ENCODE measurements around the gene ATXN7L1.
"Not testable (repeated sequence)": the region's sequence is repeated elsewhere in the genome, so short reads cannot be mapped to it uniquely, and the experiment has no call there.

Gene ATXN7L1

DNA sequence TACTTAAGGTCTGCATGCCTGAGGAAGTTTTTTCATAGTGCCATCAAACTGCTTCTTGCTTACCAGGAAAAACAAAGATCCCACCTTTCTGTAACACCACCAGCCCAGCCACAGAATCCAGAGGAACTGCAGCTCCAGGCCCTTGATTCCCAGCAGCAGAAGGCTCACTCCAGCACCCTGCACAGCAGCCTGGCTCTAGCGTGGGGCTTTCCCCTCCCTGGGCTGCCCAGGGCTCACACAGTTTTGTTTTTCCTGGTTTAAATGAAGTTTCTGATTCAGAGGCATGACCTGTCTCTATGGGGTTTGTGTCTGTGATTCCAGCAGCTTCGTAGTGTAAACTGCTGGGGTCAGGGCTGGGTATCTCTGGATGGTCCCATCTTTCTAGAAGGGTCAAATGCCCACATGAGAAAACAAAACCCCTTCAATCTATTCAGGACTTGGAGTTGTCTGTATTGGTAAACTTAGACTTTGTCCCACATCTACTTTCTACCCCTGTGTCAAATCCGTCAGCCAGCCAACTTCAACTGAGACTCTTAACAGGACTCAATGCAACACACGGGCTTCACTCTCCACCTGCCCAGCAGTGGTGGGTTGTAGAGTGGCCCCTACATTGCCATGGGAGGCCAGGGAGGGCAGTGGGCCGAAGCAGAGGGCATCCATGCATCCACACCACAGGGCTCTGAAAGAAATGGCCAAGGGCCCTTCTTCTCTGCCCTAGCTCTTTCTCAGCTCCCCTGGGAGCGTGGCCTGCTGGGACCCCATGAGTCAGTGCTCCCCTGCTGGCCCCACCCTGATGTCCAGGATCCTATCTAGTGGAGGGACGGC lies 73.6 kb downstream of the ATXN7L1 start:
- no peak for DNase-seq (ENCODE audit: low read depth, low spot score)

DNA sequence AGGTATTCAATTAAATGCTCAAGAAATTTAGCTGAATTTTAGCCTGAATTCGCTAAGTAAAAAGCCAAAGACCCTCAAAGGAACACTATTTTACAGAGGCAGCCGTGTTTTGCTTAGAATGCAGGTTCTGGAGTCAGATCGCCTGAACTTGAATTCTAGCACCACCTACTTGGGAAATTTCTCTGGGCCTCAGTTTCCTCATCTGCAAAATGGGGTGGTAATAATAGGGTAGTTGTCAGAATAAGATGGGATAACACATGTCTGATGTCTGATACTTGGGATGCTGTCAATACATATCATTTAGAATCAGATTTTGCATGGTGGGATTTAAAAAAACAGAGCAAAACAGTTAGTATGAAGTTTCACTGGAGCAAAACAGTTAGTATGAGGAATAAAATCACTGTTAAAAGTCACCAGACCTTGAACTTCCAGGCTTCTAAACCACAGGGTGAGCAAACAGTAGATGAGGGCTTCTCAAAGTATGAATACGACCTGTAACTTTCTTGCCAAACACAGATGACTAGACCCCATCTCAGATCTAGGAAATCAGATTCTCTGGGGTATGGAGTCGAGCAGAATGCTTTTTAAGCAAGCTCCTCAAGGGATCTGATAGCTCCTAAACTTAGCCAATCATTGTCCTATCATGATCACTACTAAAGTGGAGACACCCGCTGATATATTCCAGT lies 75.4 kb downstream of the ATXN7L1 start:
- DNase-seq (ENCODE audit: low read depth, low spot score), result no peak

DNA sequence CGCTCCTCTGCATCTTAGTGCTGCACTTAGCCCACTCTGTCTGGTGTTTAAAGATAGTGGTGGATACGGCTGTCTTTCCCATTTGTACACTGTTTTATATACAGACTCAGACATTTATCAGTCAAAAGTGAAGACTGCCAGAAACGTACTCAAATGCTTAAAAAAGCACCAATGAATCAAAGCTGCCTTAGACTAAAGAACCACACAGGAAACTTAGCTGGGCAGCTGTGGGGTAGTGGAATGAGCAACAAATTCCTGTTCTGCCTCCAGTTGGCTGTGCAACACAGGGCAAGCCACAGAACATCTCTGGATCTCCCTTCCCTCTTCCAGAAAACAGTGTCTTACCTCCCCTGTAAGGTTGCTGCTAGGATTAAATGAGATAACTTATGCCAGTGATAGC lies 76.0 kb downstream of the ATXN7L1 start:
- no peak for DNase-seq (ENCODE audit: low read depth, low spot score)

DNA sequence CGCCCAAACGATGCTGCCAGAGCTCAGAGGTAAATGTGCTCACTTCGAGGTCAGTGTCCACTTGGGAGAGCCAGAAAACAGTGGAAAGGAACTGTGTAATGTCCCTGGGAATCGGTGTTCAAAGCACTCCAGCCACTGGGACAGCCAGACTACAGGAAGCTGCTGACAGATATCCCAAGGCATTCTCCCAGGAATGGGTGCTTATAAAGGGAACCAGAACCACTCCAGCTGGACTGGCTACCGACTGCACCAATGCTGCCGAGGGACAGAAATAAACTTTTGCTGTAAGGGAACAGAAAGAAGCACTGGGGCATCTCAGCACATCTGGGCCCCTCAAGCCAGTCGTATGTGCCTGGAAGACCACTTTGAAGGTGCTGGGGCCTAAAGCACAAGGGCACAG lies 76.7 kb downstream of the ATXN7L1 start:
- DNase-seq (ENCODE audit: low read depth, low spot score), result no peak

DNA sequence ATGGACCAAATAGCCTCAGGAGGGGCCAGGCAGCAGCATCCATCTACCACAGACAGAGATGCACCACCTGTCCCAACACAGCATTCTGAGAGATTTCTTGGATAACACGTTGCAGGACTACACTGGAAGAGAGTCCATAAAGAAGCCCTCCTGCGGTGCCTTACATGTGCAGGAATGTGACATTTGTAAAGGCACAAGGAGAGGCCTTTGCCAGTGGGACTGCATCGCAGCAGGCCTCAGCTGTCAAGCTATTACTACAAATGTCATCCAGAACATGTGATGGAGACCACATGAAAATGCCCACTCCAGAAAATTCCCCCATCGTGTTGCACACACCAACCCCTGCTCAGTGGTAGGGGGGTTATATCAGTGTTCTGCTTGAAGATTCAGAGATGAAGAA lies 77.4 kb downstream of the ATXN7L1 start:
- DNase-seq (ENCODE audit: low read depth, low spot score), result no peak

DNA sequence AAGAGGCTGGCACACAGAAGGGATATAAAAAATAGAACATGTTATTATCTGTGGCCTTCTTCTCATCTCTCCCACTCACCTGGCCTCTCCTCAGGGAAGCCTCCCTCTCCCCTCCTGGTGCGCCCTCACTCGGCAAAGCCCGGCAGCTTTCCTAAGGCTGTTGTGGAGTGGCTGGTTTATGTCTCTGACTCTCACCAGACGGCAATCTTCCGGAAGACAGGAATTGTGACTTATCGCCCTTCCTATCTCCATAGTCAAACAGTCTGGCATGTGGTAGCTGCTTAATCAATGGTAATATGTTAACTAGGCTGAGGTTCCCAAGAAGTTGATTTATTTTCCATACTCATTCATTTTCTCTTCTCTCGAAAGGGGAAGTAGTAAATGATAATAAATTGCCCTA lies 78.7 kb downstream of the ATXN7L1 start:
- no peak for DNase-seq (ENCODE audit: low read depth, low spot score)

DNA sequence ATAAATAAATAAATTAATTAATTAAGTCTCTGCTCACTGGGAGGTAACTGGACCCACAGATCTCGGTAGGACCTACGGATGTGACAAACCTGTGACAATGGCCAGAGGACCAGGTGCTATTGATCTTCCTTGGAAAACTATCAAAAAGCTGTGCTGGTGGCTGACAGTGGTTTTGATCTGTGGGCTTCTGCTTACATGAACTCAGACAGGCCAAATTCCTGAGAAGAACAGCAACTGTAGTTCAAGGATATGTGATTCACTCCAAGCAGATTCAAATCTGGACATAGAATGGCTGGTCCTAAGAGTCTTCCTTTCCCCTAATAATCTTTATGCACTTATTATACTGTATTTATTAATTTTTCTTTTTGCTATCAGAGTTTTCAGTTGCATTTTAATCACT lies 80.0 kb downstream of the ATXN7L1 start:
- DNase-seq (ENCODE audit: low read depth, low spot score), result no peak

DNA sequence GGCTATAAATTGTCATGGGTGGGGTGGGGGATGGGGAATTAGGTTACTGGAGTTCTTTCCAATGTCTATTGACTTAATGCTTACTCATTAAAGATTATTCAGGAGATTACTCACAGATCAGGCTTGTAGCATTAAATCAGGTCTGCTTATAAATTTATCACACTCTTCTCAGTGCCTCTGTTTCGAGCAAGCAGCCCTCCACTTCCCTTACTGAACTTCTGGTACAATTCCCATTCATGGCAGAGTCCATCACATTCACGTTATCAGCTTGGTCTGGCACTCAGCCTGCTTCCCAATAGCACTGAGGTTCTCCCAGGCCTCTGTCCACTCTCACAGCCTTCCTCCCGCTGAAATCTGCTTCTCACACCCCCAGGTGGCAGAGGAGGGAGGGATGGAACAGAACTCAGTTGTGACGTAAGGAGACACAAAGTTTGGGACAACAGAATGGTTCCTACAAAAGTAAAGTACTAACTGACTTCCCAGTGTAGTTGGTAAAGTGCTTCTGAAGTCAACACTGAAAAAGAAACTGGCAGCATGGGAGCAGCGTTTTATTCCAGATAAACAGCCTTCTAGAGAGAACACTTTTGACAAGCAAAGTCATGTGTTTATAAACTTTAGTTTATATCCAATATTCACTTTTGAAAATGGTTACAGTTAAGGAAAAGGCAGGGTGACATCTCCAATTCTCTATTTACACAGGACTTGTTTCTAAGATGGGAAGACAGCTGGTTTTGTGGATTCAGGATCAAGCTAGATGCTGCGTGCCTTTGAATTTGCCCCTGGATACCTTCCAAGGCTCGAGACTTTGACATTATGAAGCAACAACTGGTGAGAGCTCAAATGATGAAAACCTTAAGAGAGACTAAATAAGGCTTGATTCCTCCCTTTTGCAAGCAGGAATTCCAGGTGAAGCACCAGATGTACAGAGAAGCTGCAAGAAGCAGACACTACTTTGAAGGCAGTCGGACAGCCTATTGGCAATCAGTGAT lies 81.4 kb downstream of the ATXN7L1 start:
- DNase-seq (ENCODE audit: low read depth, low spot score), result no peak

DNA sequence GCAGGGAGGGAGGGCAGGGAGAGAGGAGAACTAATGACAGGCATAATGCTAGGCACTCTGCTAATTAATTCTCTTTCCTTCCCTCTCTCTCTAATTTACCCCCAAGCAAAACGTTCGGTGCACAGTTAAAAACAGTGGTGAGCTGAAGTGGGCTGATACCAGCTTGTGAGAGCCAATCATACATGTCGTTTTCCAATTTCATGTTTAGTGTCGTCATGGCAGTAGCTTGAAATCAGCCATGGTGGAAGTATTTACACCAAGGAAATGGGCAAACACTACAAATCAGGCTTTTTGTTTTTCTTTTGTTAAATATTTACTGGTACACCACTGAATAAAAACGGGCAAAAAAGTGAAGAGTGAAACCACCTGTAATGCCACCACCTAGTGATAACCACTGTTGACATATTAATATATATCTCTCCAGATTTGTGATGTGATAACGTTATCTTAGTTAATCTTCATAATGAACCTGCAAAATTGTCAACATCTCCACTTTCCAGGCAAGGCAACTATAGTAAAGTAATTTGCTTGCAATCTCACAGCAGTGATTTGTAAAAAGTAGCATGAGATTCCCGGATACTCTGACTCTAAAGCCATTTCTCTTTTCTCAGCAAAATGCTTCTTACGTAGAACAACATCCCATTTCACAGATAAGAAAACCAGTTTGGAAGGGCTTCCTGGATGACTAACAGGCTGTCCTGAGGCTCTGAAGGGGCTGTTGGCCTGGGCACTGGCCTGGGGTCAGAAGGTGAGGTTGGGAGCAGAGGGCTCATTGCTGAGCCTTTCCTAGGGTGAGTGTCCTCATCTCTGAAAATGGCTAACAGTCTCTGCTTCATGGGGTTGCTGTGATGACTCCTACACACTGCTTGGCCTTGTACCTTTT lies 83.7 kb downstream of the ATXN7L1 start:
- no peak for DNase-seq (ENCODE audit: low read depth, low spot score)

DNA sequence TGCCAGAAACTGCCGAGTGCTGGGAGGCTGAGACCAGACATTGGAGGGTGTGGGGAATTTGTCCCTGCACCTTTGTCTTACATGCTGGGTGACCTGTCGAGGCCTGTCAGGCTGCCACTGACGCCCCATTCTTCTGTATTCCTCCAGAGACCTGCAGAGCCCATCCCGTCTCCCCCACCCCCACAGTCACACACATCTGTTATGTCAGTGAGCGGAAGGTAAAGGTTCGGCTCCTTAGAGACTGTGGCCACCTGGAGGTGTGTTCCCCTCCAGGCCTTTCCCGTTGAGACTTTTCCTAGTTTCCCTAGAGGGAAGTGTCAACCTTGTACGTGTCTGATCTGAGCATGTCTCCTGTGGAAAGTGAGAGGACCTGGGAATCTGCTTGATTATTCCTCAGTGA lies 84.5 kb downstream of the ATXN7L1 start:
- no peak for DNase-seq (ENCODE audit: low read depth, low spot score)

DNA sequence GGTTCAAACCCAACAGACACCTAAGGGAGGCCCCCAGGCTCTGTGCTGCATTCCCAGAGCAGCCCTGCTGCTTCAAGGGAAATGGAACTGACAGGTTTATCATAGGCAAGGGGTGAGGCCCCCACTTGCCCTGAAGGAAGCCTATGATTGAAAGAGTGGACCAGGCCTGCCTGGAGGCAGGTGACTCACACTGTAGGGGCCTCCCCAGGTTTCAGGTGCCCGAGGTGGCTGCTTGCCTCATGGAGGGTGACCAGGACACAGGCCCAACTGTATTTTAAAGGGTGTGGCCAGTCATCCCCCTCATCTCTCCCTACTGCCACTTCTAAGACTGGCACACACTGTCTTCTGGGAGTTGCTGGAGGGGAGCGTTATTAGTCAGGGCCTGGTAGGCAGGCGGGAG lies 85.4 kb downstream of the ATXN7L1 start:
- no peak for DNase-seq (ENCODE audit: low read depth, low spot score)

DNA sequence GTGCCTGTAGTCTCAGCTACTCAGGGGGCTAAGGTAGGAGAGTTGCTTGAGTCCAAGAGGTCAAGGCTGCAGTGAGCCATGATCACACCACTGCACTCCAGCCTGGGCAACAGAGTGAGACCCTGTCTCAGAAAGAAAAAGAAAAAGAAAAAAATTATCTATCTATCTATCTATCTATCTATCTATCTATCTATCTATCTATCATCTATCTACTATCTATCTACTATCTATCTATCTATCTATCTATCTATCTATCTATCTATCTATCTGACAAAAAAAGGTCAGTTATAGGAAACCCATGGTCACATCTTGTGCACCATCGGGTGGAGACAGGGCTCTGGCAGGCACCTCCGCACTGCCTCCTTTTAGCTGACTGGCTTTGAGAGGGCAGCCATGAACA lies 85.9 kb downstream of the ATXN7L1 start:
- not testable (repeated sequence) for DNase-seq (ENCODE audit: low read depth, low spot score)

DNA sequence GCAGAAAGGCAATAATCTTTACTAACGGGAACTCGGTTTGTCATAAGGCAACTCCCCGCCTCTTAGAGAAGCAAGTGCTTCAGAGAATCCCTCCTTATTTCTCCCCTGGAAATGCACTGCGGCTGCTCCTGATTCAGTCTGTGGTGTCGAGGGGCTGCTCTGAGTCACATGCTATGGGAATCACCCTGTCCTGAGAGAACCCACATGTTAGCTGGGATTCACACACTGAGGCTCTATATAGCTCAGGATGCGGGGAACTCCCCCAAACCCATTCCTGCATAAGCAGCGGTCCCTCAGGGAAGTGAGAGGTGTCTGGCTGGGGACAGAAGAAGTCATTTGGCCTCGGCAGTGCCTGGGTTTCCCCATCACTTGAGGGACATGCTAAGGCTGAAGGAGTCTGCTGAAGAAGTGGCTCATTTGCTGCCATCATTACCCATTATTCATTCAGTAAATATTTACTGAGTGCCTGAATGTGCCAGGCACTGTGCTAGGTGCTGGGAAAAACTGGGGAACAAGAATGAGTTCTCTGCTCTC lies 87.5 kb downstream of the ATXN7L1 start:
- no peak for DNase-seq (ENCODE audit: low read depth, low spot score)

DNA sequence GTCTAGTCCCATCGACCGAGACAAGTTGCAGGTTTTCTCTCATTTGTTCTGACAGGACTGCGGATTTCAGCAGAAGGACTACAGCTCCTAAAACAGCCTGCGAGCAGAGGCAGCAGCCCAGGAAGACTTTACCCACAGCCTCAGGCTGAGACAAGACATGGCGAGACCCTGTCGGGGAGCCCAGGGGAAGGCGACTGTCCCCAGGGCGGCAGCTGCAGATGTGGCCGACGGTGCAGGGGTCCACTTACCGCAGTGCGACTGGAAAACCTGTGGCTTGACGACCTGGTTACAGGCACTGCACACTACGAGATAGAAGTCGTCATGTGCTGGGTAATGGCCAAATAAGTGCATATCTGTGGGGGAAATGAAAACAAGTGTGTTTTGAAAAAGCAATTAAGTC lies 88.0 kb downstream of the ATXN7L1 start:
- no peak for DNase-seq (ENCODE audit: low read depth, low spot score)

DNA sequence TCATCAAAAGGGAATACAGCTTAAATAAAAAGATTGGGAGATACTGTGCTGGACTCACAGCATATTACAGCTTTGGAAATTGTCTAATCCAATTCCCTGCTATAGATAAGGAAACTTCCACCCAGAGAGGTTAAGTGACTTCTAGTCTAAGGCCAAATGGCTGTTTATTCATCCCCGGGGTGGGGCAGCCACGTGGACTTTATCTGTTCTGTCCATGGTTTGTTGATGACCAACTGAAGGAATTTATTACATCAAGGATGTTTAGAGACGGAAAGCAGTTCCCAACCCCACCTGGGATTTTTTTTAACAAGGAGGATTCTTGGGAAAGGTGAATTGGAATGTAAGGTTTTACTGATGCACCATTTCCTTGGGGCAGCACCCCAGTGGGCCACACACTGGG lies 88.6 kb downstream of the ATXN7L1 start:
- DNase-seq (ENCODE audit: low read depth, low spot score), result no peak

DNA sequence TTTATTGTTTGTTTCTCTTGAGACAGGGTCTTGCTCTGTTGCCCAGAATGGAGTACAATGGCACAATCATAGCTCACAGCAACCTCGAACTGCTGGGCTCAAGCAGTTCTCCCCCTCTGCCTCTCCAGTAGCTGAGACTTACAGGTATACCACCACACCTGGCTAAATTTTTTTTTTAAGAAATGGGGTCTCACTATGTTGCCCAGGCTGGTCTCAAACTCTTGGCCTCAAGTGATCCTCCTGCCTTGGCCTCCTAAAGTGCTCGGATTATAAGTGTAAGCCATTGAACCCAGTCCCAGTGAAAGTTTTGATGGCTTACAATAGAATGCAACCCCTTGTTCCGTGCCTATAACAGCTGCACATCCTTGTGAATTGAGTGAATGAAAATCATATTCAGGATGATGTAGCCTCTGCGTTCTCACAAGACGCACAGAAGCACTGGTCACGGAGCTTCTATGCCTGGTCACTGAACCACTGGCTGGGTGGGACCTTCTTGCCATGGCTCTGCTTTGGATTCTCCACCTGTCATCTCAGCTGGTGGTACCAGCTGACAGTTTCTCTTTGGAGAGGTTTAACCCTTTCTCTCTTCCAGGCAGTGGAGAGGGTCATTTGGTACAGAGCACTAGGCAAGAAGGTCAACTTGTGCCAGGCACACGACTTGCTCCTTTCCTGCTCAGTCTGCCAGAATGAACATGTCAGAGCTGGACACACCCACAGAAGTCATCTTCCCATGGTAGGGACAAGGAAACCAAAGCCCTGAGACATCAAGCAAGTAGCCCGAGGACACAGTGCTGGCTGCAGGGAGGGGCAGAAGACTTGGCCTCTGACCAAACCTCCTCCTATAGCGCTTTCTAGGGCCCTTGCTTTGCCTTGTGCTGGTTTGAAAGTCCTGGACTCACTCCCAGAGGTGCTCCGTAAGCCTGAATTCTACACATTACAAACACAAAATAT lies 89.6 kb downstream of the ATXN7L1 start:
- DNase-seq (ENCODE audit: low read depth, low spot score), result no peak

DNA sequence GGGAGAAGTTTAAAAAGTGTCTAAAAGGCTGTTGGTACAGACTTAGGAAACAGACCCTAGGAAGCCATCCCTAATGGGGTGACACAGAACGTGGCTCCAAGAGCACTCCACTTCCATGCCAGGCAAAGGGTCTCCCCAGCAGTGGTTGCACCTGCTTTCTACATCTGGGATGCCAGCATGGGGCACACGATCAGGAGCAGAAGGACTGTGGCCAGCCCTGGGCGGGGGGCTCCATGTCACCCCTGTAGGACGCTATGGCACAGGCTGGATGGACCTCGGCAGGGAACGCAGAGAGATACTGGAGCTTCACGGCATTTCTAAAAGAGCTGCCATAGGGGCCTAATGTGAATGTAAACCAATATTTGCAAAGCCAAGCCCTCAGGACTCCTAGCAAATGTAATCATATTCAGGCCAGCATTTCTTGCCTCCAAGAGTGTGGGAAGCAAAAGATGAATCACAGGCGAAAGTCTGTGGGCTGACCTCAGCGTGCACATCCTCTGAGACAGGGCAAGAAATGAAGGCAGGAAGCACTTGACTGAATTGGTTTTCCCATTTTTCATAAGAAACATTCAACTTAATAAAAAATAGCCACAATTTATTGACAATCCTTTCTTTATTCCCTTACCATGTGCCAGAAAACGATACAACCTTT lies 93.9 kb downstream of the ATXN7L1 start:
- DNase-seq (ENCODE audit: low read depth, low spot score), result no peak

DNA sequence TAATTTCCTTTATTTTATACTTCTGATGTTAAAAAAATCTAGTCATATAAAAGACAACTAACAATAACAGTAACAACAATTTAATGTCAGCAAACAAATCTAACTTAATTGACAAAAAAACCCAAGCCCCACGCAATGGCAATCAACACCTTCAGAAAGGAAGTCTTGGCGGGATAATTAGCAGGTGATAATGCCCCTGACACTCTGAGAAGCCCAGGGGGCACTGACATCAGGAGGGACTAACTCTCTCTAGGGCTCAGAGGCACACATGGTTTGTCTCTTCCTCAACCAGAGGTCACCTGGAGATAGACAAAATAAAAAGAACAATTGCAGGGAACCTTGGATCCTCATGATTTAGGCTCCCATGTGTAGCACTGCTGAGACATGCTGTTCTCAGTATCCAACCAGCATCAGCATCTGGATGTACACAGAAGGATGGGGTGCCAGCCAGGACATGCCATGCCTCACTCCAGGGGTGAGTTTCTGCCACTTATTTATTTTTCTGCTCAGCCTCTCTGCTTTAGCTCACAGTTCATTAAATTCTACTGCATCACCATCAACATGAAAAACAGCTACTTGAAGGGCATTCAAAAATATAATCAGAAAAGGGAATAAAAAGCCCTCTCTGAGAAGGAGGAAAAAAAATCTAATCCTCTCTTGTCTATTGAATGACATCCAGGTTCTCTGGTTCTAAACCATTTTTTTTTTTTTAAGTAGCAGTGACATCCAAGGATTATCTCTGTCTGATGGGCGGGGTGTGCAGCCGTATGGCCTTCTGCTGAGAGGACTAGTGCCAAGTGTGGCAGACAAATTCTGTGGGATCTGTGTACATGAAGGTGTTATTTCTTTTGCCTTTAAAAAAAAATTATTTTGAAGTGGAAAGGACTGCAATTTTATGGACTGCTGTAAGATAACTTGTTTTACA lies 96.3 kb downstream of the ATXN7L1 start:
- DNase-seq (ENCODE audit: low read depth, low spot score), result no peak
